ENCODE data around the gene POFUT1. TPM values are rescaled to one million over a fixed set of nuclear protein-coding genes. Genes with fewer than 3 reads are reported as not detected.

POFUT1 gene
- total RNA-seq: 66.8 and 74.7 TPM in 2 replicates

GRCh38 chr20:32207626-32208498 is at the start of gene POFUT1, which contains the start of gene PLAGL2:
TSS of gene POFUT1 (plus strand) at chr20:32207880. CDS start at chr20:32207942, 62 bp downstream.
TSS of gene PLAGL2 (minus strand) at chr20:32207743. CDS start at chr20:32202178, 5,565 bp downstream.

GRCh38 chr20:32277361-32278198 is 69.9 kb downstream of the POFUT1 start, which contains the start of gene KIF3B:
TSS of gene KIF3B (plus strand) at chr20:32277651. CDS start at chr20:32309778, 32,127 bp downstream.

Other genes starting within 250 kb of the POFUT1 start
- gene XKR7, start 239.7 kb upstream of the POFUT1 start, total RNA-seq: under 0.01 TPM in 1 of 2 replicates, not detected in the other
- not detected in 2 replicates for gene CCM2L, start 197.4 kb upstream of the POFUT1 start, total RNA-seq
- gene HCK, start 155.6 kb upstream of the POFUT1 start, total RNA-seq: not detected in 2 replicates
- gene TM9SF4, start 98.2 kb upstream of the POFUT1 start, total RNA-seq: 42.8 and 54.8 TPM in 2 replicates
- 3.3 and 4.8 TPM in 2 replicates for gene PLAGL2, start 137 bp upstream of the POFUT1 start, total RNA-seq
- 31.5 and 35.4 TPM in 2 replicates for gene KIF3B, start 69.8 kb downstream of the POFUT1 start, total RNA-seq
- 30.0 and 52.6 TPM in 2 replicates for gene ASXL1, start 150.5 kb downstream of the POFUT1 start, total RNA-seq

All from smooth muscle cell of the umbilical artery (primary cell).